A549 (cell line): Measurements from ENCODE around the gene MSI2. TPM values are rescaled to one million over a fixed set of nuclear protein-coding genes. Genes with fewer than 3 reads are reported as not detected.

Experiments used
- ATAC-seq, 2 experiments: fragments of 200-7000 bp in 1 of 2; fragments of >200 bp in 1 of 2; cut with Nextera tagmentation in 1 of 2; cut with Tn5 transposase in 1 of 2; 3 replicates each; pipeline versions ENCODE4 v1.8.0 to v1.9.1; 2018 to 2020; ENCODE audit warnings: mild to moderate bottlenecking in 1 of 2, moderate library complexity in 1 of 2
- CTCF ChIA-PET: fragments of 300-600 bp; sonication (Branson Sonifier 250); formaldehyde crosslinking; extraction: SDS; loops from one replicate; lab custom pipeline; 2021; ENCODE audit warnings: antibody characterized with exemption, inconsistent platforms; lab: Yijun Ruan, JAX
- POLR2A ChIA-PET: fragments of 350-600 bp; formaldehyde crosslinking; extraction: SDS; loops from one replicate; lab custom pipeline; 2021; ENCODE audit warnings: antibody characterized with exemption, inconsistent platforms; lab: Yijun Ruan, JAX
- DNase-seq, 2 experiments: peaks; one replicate each; pipeline versions ENCODE4 v3.0.0 to v3.0.0-alpha.2; 2011 to 2016; ENCODE audit warnings: low read depth in 1 of 2, low spot score in 1 of 2
- FAIRE-seq: peaks from 2 replicates; lab custom pipeline; 2011; peaks lifted over from hg19 to GRCh38; lab: Jason Lieb, UNC
- H3K27ac ChIP-seq, 2 experiments: fragments of >200 bp; sonication (Bioruptor Twin); formaldehyde crosslinking; 3 replicates each; pipeline ENCODE4 v1.5.1; 2016 to 2017
- H3K4me1 ChIP-seq: fragments of >200 bp; sonication (Bioruptor Twin); formaldehyde crosslinking; 3 replicates; pipeline ENCODE4 v1.6.1; 2016
- H3K4me2 ChIP-seq: fragments of >200 bp; sonication (Bioruptor Twin); formaldehyde crosslinking; 3 replicates; pipeline ENCODE4 v1.6.1; 2016
- H3K4me3 ChIP-seq: fragments of >200 bp; sonication (Bioruptor Twin); formaldehyde crosslinking; 3 replicates; pipeline ENCODE4 v1.5.1; 2016
- H3K9me3 ChIP-seq: fragments of >200 bp; sonication (Bioruptor Twin); formaldehyde crosslinking; 3 replicates; pipeline ENCODE4 v1.6.1; 2016
- CBX2 ChIP-seq: fragments of 200-600 bp; sonication (generic); IDR thresholded peaks from 2 replicates; pipeline ENCODE4 v1.6.1; 2016; ENCODE audit warnings: low read depth, mild to moderate bottlenecking, borderline replicate concordance
- CBX8 ChIP-seq: fragments of 200-600 bp; sonication (generic); IDR thresholded peaks from 2 replicates; pipeline ENCODE4 v1.6.1; 2016
- EP300 ChIP-seq, 2 experiments: fragments of >200 bp; sonication (Bioruptor Twin); formaldehyde crosslinking; IDR thresholded peaks; 2 replicates in 1 of 2; 3 replicates in 1 of 2; pipeline ENCODE4 v1.6.1; 2016 to 2017
- ESRRA ChIP-seq: fragments of 150-350 bp; IDR thresholded peaks from 2 replicates; pipeline ENCODE4 v1.6.1; 2014; ENCODE audit warnings: mild to moderate bottlenecking, low read length, borderline replicate concordance
- FOSL2 ChIP-seq, 2 experiments: fragments of 450-650 bp in 1 of 2; fragments of >200 bp in 1 of 2; sonication (Bioruptor Twin) in 1 of 2; formaldehyde crosslinking; IDR thresholded peaks; 2 replicates each; pipeline versions ENCODE4 v1.5.0 to v1.6.1; 2016 to 2020; ENCODE audit warnings: mild to moderate bottlenecking in 1 of 2, moderate library complexity in 1 of 2
- GATA3 ChIP-seq: IDR thresholded peaks from 2 replicates; pipeline ENCODE4 v1.6.1; 2012; ENCODE audit warnings: borderline replicate concordance
- HDAC2 ChIP-seq: fragments of 200-600 bp; sonication (generic); IDR thresholded peaks from 2 replicates; pipeline ENCODE4 v1.6.1; 2016
- HEYL ChIP-seq: fragments of 250-450 bp; sonication (Bioruptor Pico); IDR thresholded peaks from 2 replicates; pipeline ENCODE4 v1.8.0; 2021; ENCODE audit warnings: mild to moderate bottlenecking, moderate library complexity
- HOXB13 ChIP-seq: fragments of 250-450 bp; sonication (Bioruptor Pico); IDR thresholded peaks from 2 replicates; pipeline ENCODE4 v1.5.0; 2020; ENCODE audit warnings: low read depth, mild to moderate bottlenecking, moderate library complexity
- HOXB5 ChIP-seq: fragments of 250-450 bp; sonication (Bioruptor Pico); IDR thresholded peaks from 2 replicates; pipeline ENCODE4 v1.5.0; 2020; ENCODE audit warnings: mild to moderate bottlenecking, moderate library complexity
- JUNB ChIP-seq: fragments of >200 bp; sonication (Bioruptor Twin); formaldehyde crosslinking; IDR thresholded peaks from 2 replicates; pipeline ENCODE4 v1.6.1; 2016
- KDM1A ChIP-seq: fragments of 200-600 bp; sonication (generic); IDR thresholded peaks from 2 replicates; pipeline ENCODE4 v1.6.1; 2016; ENCODE audit warnings: low read depth, mild to moderate bottlenecking
- MAFK ChIP-seq: fragments of 450-650 bp; IDR thresholded peaks from 2 replicates; pipeline ENCODE4 v1.6.1; 2014; ENCODE audit not compliant: partially characterized antibody
- MAZ ChIP-seq: fragments of 150-350 bp; IDR thresholded peaks from 2 replicates; pipeline ENCODE4 v1.6.1; 2014; ENCODE audit warnings: antibody characterized with exemption, low read depth, low read length, borderline replicate concordance
- MYC ChIP-seq: IDR thresholded peaks from 2 replicates; pipeline ENCODE4 v1.6.1; 2012; ENCODE audit warnings: mild to moderate bottlenecking, inconsistent platforms, low read length, improper control_type of control experiment, borderline replicate concordance
- NFE2L2 ChIP-seq: fragments of 150-350 bp; conservative IDR thresholded peaks from 2 replicates; pipeline ENCODE4 v1.6.1; 2014; ENCODE audit warnings: low read length
- NR3C1 ChIP-seq: fragments of >200 bp; sonication (Bioruptor Twin); formaldehyde crosslinking; IDR thresholded peaks from 3 replicates; pipeline ENCODE4 v1.6.1; 2017
- PHF8 ChIP-seq: fragments of 200-600 bp; sonication (generic); IDR thresholded peaks from 2 replicates; pipeline ENCODE4 v1.6.1; 2016; ENCODE audit warnings: low read depth, mild to moderate bottlenecking, antibody characterized with exemption, moderate library complexity, borderline replicate concordance
- POLR2A ChIP-seq: IDR thresholded peaks from 2 replicates; pipeline ENCODE4 v1.6.1; 2012; ENCODE audit warnings: mild to moderate bottlenecking, low read length
- POLR2AphosphoS2 ChIP-seq: conservative IDR thresholded peaks from 2 replicates; pipeline ENCODE4 v1.6.1; 2012; ENCODE audit warnings: low read length, improper control_type of control experiment, inconsistent platforms
- RFX5 ChIP-seq: fragments of 450-650 bp; IDR thresholded peaks from 2 replicates; pipeline ENCODE4 v1.7.1; 2014; ENCODE audit warnings: antibody characterized with exemption, mild to moderate bottlenecking, moderate library complexity
- RNF2 ChIP-seq: fragments of 200-600 bp; sonication (generic); IDR thresholded peaks from 2 replicates; pipeline ENCODE4 v1.6.1; 2016; ENCODE audit warnings: low read depth, mild to moderate bottlenecking, antibody characterized with exemption, moderate library complexity, borderline replicate concordance
- SMC3 ChIP-seq: fragments of >200 bp; sonication (Bioruptor Twin); formaldehyde crosslinking; IDR thresholded peaks from 3 replicates; pipeline ENCODE4 v1.6.1; 2018; ENCODE audit warnings: inconsistent platforms
- TFCP2L1 ChIP-seq: fragments of 250-450 bp; sonication (Bioruptor Pico); IDR thresholded peaks from 2 replicates; pipeline ENCODE4 v1.5.0; 2021; ENCODE audit warnings: mild to moderate bottlenecking
- ZC3H11A ChIP-seq: fragments of 450-650 bp; IDR thresholded peaks from 2 replicates; pipeline ENCODE4 v1.6.1; 2014; ENCODE audit warnings: antibody characterized with exemption, mild to moderate bottlenecking
- ZFP36 ChIP-seq: fragments of 450-650 bp; IDR thresholded peaks from 2 replicates; pipeline ENCODE4 v1.6.1; 2014; ENCODE audit warnings: borderline replicate concordance; ENCODE audit not compliant: partially characterized antibody
- ZSCAN20 ChIP-seq: fragments of 250-450 bp; sonication (Bioruptor Pico); IDR thresholded peaks from 2 replicates; pipeline ENCODE4 v1.8.0; 2022; ENCODE audit warnings: mild to moderate bottlenecking, moderate library complexity
- WGBS: methylation state at CpG from one replicate; pipeline ENCODE4 v1.1.6; 2017; ENCODE audit errors: missing lambda C conversion rate; 5-methylcytosine and 5-hydroxymethylcytosine counted together
- polyA plus RNA-seq, 4 experiments: library from polyadenylated mRNA; depleted of rRNA in 3 of 4; stranded (reverse); fragments of >200 nt; fragmentation: RNase III in 1 of 4; extraction: RNeasy Plus Mini Kit Qiagen cat#74134 plus additional on column Dnase treatment in 1 of 4; gene quantifications; 2 replicates in 3 of 4; 3 replicates in 1 of 4; pipeline ENCODE4 v1.2.3, GENCODE V29; 2011 to 2017
- TF ChIP-seq, protein P1 (sequence below): fragments of >200 bp; sonication (Bioruptor Twin); formaldehyde crosslinking; IDR thresholded peaks from 3 replicates; pipeline ENCODE4 v1.5.1; 2016
- TF ChIP-seq, protein P2 (sequence below): fragments of 250-450 bp; sonication (Bioruptor Pico); IDR thresholded peaks from 2 replicates; pipeline ENCODE4 v1.5.0; 2021; ENCODE audit warnings: mild to moderate bottlenecking, moderate library complexity, borderline replicate concordance
- TF ChIP-seq, protein P3 (sequence below): IDR thresholded peaks from 2 replicates; pipeline ENCODE4 v1.6.1; 2012
- TF ChIP-seq, protein P4 (sequence below): fragments of 250-450 bp; sonication (Bioruptor Pico); IDR thresholded peaks from 2 replicates; pipeline ENCODE4 v1.5.0; 2020; ENCODE audit warnings: low read depth, mild to moderate bottlenecking, moderate library complexity
- TF ChIP-seq, protein P5 (sequence below): fragments of 450-650 bp; IDR thresholded peaks from 2 replicates; pipeline ENCODE4 v1.6.1; 2014; ENCODE audit warnings: antibody characterized with exemption
- TF ChIP-seq, protein P6 (sequence below): fragments of 200-600 bp; sonication (generic); IDR thresholded peaks from 2 replicates; pipeline ENCODE4 v1.6.1; 2016; ENCODE audit warnings: antibody characterized with exemption, mild to moderate bottlenecking, moderate library complexity

Gene MSI2
- polyA plus RNA-seq, 2 of the 4 experiments (the other 2 are of a cell fraction): 43.6 to 44.4 TPM

DNA sequence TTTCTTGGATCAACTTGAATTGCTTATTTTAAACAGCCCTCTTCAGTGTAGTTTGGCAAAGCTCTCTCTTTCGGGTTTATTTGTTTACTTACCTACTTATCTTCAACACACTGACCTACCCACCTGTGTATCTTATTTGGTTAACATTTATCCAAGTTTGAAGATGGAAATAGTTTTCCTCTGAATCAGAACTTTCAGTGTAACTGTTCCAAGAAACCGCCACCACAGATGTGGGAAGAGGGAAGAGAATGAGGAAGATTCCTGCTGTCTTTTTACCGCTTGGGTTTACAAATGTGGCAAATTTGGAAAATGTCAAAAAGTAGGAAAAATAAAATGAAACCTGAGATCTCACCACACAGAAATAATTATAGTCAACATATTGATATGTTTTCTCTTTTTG is 115.8 kb downstream of the MSI2 start:
- H3K4me1 ChIP-seq: peaks cover 80% of the 10 kb centered on the region
- H3K27ac ChIP-seq: peak overlapping the region; percentile 88 to 89
- DNase-seq (peak; percentile 80 to 89), ATAC-seq (peak in 1 of 2 experiments; percentile 53; a peak in 3 of 6 replicates), FAIRE-seq (peak; percentile 98)
- peaks cover 24% of the 10 kb centered on the region for H3K9me3 ChIP-seq
- POLR2A ChIA-PET: interaction anchor here (0.8 kb wide), 1 partner anchor 116 kb away, joined by 3 read pairs; the partner anchor contains the start of gene MSI2
- H3K4me2 ChIP-seq: peak overlapping the region; percentile 71
- WGBS: 2% methylated on average over 3 of the region's 3 CpGs
- H3K4me3 ChIP-seq: no peak overlapping the region
- CTCF ChIA-PET: interaction anchor here (0.7 to 6.0 kb wide), 6 partner anchors 12 to 180 kb away, joined by 3 to 33 read pairs (median 5); no protein-coding TSS in a partner anchor
- TF ChIP-seq PHF8 (no peak), CBX8 (no peak), MAFK (no peak), FOSL2 (IDR thresholded peaks at IDR 0.05) (peak; percentile 88), FOSL2 (CRISPR knock-in tag; IDR thresholded peaks at IDR 0.05) (peak; percentile 93), SMC3 (peak; percentile 36; the same call in 1 of the 3 replicates), ZFP36 (no peak), ZC3H11A (no peak), HEYL (CRISPR knock-in tag) (no peak), ZSCAN20 (CRISPR knock-in tag) (no peak), ESRRA (no peak), NR3C1 (no peak), POLR2AphosphoS2 (no peak), KDM1A (no peak), MYC (no peak), JUNB (peak; percentile 94), HOXB5 (CRISPR knock-in tag) (no peak), NFE2L2 (no peak), EP300 (IDR thresholded peaks at IDR 0.05) (peak; percentile 91; a peak in 3 of 5 replicates), CBX2 (no peak), RNF2 (no peak), TFCP2L1 (CRISPR knock-in tag) (no peak), POLR2A (no peak), HDAC2 (no peak), GATA3 (peak; percentile 96), MAZ (no peak), RFX5 (no peak), HOXB13 (CRISPR knock-in tag) (no peak)
- TF ChIP-seq, protein P1, sequence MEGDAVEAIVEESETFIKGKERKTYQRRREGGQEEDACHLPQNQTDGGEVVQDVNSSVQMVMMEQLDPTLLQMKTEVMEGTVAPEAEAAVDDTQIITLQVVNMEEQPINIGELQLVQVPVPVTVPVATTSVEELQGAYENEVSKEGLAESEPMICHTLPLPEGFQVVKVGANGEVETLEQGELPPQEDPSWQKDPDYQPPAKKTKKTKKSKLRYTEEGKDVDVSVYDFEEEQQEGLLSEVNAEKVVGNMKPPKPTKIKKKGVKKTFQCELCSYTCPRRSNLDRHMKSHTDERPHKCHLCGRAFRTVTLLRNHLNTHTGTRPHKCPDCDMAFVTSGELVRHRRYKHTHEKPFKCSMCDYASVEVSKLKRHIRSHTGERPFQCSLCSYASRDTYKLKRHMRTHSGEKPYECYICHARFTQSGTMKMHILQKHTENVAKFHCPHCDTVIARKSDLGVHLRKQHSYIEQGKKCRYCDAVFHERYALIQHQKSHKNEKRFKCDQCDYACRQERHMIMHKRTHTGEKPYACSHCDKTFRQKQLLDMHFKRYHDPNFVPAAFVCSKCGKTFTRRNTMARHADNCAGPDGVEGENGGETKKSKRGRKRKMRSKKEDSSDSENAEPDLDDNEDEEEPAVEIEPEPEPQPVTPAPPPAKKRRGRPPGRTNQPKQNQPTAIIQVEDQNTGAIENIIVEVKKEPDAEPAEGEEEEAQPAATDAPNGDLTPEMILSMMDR: no peak
- TF ChIP-seq, protein P2, sequence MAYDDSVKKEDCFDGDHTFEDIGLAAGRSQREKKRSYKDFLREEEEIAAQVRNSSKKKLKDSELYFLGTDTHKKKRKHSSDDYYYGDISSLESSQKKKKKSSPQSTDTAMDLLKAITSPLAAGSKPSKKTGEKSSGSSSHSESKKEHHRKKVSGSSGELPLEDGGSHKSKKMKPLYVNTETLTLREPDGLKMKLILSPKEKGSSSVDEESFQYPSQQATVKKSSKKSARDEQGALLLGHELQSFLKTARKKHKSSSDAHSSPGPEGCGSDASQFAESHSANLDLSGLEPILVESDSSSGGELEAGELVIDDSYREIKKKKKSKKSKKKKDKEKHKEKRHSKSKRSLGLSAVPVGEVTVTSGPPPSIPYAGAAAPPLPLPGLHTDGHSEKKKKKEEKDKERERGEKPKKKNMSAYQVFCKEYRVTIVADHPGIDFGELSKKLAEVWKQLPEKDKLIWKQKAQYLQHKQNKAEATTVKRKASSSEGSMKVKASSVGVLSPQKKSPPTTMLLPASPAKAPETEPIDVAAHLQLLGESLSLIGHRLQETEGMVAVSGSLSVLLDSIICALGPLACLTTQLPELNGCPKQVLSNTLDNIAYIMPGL (CRISPR knock-in tag): no peak
- TF ChIP-seq, protein P3, sequence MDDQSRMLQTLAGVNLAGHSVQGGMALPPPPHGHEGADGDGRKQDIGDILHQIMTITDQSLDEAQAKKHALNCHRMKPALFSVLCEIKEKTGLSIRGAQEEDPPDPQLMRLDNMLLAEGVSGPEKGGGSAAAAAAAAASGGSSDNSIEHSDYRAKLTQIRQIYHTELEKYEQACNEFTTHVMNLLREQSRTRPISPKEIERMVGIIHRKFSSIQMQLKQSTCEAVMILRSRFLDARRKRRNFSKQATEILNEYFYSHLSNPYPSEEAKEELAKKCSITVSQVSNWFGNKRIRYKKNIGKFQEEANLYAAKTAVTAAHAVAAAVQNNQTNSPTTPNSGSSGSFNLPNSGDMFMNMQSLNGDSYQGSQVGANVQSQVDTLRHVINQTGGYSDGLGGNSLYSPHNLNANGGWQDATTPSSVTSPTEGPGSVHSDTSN: 0 out of 2 replicates have a peak, but pooled peaks have one; percentile 23
- TF ChIP-seq, protein P4, sequence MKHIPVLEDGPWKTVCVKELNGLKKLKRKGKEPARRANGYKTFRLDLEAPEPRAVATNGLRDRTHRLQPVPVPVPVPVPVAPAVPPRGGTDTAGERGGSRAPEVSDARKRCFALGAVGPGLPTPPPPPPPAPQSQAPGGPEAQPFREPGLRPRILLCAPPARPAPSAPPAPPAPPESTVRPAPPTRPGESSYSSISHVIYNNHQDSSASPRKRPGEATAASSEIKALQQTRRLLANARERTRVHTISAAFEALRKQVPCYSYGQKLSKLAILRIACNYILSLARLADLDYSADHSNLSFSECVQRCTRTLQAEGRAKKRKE (CRISPR knock-in tag): no peak
- TF ChIP-seq, protein P5, sequence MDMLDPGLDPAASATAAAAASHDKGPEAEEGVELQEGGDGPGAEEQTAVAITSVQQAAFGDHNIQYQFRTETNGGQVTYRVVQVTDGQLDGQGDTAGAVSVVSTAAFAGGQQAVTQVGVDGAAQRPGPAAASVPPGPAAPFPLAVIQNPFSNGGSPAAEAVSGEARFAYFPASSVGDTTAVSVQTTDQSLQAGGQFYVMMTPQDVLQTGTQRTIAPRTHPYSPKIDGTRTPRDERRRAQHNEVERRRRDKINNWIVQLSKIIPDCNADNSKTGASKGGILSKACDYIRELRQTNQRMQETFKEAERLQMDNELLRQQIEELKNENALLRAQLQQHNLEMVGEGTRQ: no peak
- TF ChIP-seq, protein P6, sequence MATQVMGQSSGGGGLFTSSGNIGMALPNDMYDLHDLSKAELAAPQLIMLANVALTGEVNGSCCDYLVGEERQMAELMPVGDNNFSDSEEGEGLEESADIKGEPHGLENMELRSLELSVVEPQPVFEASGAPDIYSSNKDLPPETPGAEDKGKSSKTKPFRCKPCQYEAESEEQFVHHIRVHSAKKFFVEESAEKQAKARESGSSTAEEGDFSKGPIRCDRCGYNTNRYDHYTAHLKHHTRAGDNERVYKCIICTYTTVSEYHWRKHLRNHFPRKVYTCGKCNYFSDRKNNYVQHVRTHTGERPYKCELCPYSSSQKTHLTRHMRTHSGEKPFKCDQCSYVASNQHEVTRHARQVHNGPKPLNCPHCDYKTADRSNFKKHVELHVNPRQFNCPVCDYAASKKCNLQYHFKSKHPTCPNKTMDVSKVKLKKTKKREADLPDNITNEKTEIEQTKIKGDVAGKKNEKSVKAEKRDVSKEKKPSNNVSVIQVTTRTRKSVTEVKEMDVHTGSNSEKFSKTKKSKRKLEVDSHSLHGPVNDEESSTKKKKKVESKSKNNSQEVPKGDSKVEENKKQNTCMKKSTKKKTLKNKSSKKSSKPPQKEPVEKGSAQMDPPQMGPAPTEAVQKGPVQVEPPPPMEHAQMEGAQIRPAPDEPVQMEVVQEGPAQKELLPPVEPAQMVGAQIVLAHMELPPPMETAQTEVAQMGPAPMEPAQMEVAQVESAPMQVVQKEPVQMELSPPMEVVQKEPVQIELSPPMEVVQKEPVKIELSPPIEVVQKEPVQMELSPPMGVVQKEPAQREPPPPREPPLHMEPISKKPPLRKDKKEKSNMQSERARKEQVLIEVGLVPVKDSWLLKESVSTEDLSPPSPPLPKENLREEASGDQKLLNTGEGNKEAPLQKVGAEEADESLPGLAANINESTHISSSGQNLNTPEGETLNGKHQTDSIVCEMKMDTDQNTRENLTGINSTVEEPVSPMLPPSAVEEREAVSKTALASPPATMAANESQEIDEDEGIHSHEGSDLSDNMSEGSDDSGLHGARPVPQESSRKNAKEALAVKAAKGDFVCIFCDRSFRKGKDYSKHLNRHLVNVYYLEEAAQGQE: no peak
